GM12878 (cell line): ENCODE measurements around the gene PKN2. TPM values are rescaled to one million over a fixed set of nuclear protein-coding genes. Genes with fewer than 3 reads are reported as not detected.
A peak's percentile ranks its signal among the peaks of the same experiment; 100 is the strongest.

Source experiments
- ATAC-seq: fragments of 200-7000 bp; cut with Tn5 transposase; 3 replicates; pipeline ENCODE4 v1.9.1; 2020; ENCODE audit warnings: mild to moderate bottlenecking, moderate library complexity
- BruUV-seq: library from RNA; stranded (reverse); fragments of 400-500 nt; replicated peaks from 2 replicates; lab custom pipeline; 2021; lab: Mats Ljungman, UMichigan
- CTCF ChIA-PET: fragments of 300-600 bp; sonication (Branson Sonifier 250); formaldehyde crosslinking; extraction: SDS; loops from one replicate; lab custom pipeline; 2021; ENCODE audit warnings: inconsistent platforms; lab: Yijun Ruan, JAX
- POLR2A ChIA-PET: fragments of 350-600 bp; formaldehyde crosslinking; extraction: SDS; loops from one replicate; lab custom pipeline; 2021; ENCODE audit warnings: inconsistent platforms; lab: Charles Lee
- RAD21 ChIA-PET: fragments of 300-600 bp; sonication (Branson Sonifier 250); formaldehyde crosslinking; loops from one replicate; lab custom pipeline; 2023; ENCODE audit warnings: antibody characterized with exemption; ENCODE audit not compliant: unreplicated experiment; lab: Charles Lee
- SMC1A ChIA-PET: fragments of 300-600 bp; sonication (Branson Sonifier 250); formaldehyde crosslinking; loops from one replicate; lab custom pipeline; 2023; ENCODE audit not compliant: unreplicated experiment, uncharacterized antibody; lab: Charles Lee
- DNase-seq: peaks from one replicate; pipeline ENCODE4 v3.0.0-alpha.2; 2011; ENCODE audit warnings: low read depth, low spot score
- FAIRE-seq: peaks from 3 replicates; lab custom pipeline; 2011; peaks lifted over from hg19 to GRCh38; lab: Jason Lieb, UNC
- H2AFZ ChIP-seq: 2 replicates; pipeline ENCODE4 v1.6.0; 2011; ENCODE audit warnings: low read depth, low read length, control low read depth; ENCODE audit not compliant: control insufficient read depth
- H3K27ac ChIP-seq: 2 replicates; pipeline ENCODE4 v1.5.1; 2011; ENCODE audit warnings: control low read depth; ENCODE audit not compliant: control insufficient read depth, insufficient read depth
- H3K27me3 ChIP-seq, 2 experiments: replicated peaks in 1 of 2; 2 replicates each; pipeline versions ENCODE4 v1.6.0 to v1.6.1; 2011; ENCODE audit warnings: low read length in 1 of 2; ENCODE audit not compliant: control insufficient read depth in 2 of 2, insufficient read depth in 2 of 2
- H3K36me3 ChIP-seq, 2 experiments: 2 replicates each; pipeline ENCODE4 v1.5.1; 2011; ENCODE audit warnings: low read length in 1 of 2; ENCODE audit not compliant: control insufficient read depth in 2 of 2, insufficient read depth in 2 of 2
- H3K4me1 ChIP-seq: 2 replicates; pipeline ENCODE4 v1.6.1; 2011; ENCODE audit warnings: mild to moderate bottlenecking, low read length, moderate library complexity, mixed read lengths; ENCODE audit not compliant: control insufficient read depth, insufficient read depth
- H3K4me2 ChIP-seq: 2 replicates; pipeline ENCODE4 v1.6.0; 2011; ENCODE audit warnings: control low read depth; ENCODE audit not compliant: control insufficient read depth, insufficient read depth
- H3K4me3 ChIP-seq: fragments of 200-600 bp; sonication (generic); 2 replicates; pipeline ENCODE4 v1.5.1; 2016
- H3K79me2 ChIP-seq: 2 replicates; pipeline ENCODE4 v1.6.0; 2011; ENCODE audit warnings: low read length; ENCODE audit not compliant: control insufficient read depth, insufficient read depth
- H3K9ac ChIP-seq: 2 replicates; pipeline ENCODE4 v1.8.0; 2011; ENCODE audit warnings: low read length, control low read depth, mixed read lengths; ENCODE audit not compliant: control insufficient read depth, insufficient read depth
- H3K9me3 ChIP-seq: replicated peaks from 3 replicates; pipeline ENCODE4 v1.5.1; 2011; ENCODE audit warnings: mild to moderate bottlenecking, low read length; ENCODE audit not compliant: control insufficient read depth, insufficient read depth
- H4K20me1 ChIP-seq: 2 replicates; pipeline ENCODE4 v1.6.0; 2011; ENCODE audit not compliant: control insufficient read depth, insufficient read depth
- BACH1 ChIP-seq: fragments of 450-650 bp; IDR thresholded peaks from 2 replicates; pipeline ENCODE4 v1.6.1; 2017; ENCODE audit warnings: mild to moderate bottlenecking, borderline replicate concordance
- BCL11A ChIP-seq: IDR thresholded peaks from 2 replicates; pipeline ENCODE4 v1.6.1; 2011; ENCODE audit warnings: low read depth, low read length
- BCL3 ChIP-seq: IDR thresholded peaks from 2 replicates; pipeline ENCODE4 v1.6.1; 2011; ENCODE audit warnings: borderline replicate concordance, low read depth, mild to moderate bottlenecking, moderate library complexity, low read length; ENCODE audit not compliant: insufficient read depth, poor library complexity, severe bottlenecking
- DPF2 ChIP-seq: fragments of 450-650 bp; IDR thresholded peaks from 2 replicates; pipeline ENCODE4 v1.6.1; 2017; ENCODE audit warnings: mild to moderate bottlenecking
- E2F4 ChIP-seq: IDR thresholded peaks from 2 replicates; pipeline ENCODE4 v1.6.1; 2012; ENCODE audit warnings: low read depth, low read length, improper control_type of control experiment
- JUNB ChIP-seq: IDR thresholded peaks from 2 replicates; pipeline ENCODE4 v1.6.1; 2016; ENCODE audit warnings: antibody characterized with exemption, mild to moderate bottlenecking
- JUND ChIP-seq: IDR thresholded peaks from 2 replicates; pipeline ENCODE4 v1.6.1; 2012; ENCODE audit warnings: low read depth, mild to moderate bottlenecking, low read length, improper control_type of control experiment, moderate library complexity
- MTA2 ChIP-seq: fragments of 450-650 bp; IDR thresholded peaks from 2 replicates; pipeline ENCODE4 v1.6.1; 2016; ENCODE audit warnings: low read depth, mild to moderate bottlenecking, moderate library complexity
- MXI1 ChIP-seq: fragments of 150-350 bp; IDR thresholded peaks from 2 replicates; pipeline ENCODE4 v1.6.1; 2011; ENCODE audit warnings: low read depth, mild to moderate bottlenecking, inconsistent platforms, low read length, improper control_type of control experiment
- PAX5 ChIP-seq: IDR thresholded peaks from 2 replicates; pipeline ENCODE4 v1.6.1; 2011; ENCODE audit warnings: low read depth, low read length, borderline replicate concordance
- PAX8 ChIP-seq: fragments of 450-650 bp; IDR thresholded peaks from 2 replicates; pipeline ENCODE4 v1.6.1; 2017; ENCODE audit warnings: mild to moderate bottlenecking, moderate library complexity
- SIN3A ChIP-seq: IDR thresholded peaks from 2 replicates; pipeline ENCODE4 v1.6.1; 2012; ENCODE audit warnings: low read depth, low read length, improper control_type of control experiment
- SPI1 ChIP-seq: IDR thresholded peaks from 2 replicates; pipeline ENCODE4 v1.6.1; 2011; ENCODE audit warnings: low read depth, mild to moderate bottlenecking, low read length, moderate library complexity, borderline replicate concordance; ENCODE audit not compliant: insufficient read depth
- SRF ChIP-seq, 2 experiments: IDR thresholded peaks; 2 replicates each; pipeline ENCODE4 v1.6.1; 2011; ENCODE audit warnings: low read depth in 2 of 2, low read length in 2 of 2, mild to moderate bottlenecking in 1 of 2, moderate library complexity in 1 of 2
- TBL1XR1 ChIP-seq: IDR thresholded peaks from 2 replicates; pipeline ENCODE4 v1.6.1; 2012; ENCODE audit warnings: low read depth, low read length, improper control_type of control experiment
- TCF12 ChIP-seq: IDR thresholded peaks from 2 replicates; pipeline ENCODE4 v1.6.1; 2011; ENCODE audit warnings: low read depth, mild to moderate bottlenecking, low read length
- TCF7 ChIP-seq: IDR thresholded peaks from 2 replicates; pipeline ENCODE4 v1.6.1; 2014; ENCODE audit warnings: antibody characterized with exemption, borderline replicate concordance
- ZZZ3 ChIP-seq: IDR thresholded peaks from 2 replicates; pipeline ENCODE4 v1.6.1; 2011; ENCODE audit warnings: low read depth; ENCODE audit not compliant: control insufficient read depth, insufficient read length
- WGBS: methylation state at CpG from one replicate; pipeline ENCODE4 v1.1.6; 2016; ENCODE audit warnings: low lambda C conversion rate; ENCODE audit not compliant: insufficient replicate concordance, insufficient coverage; ENCODE audit errors: missing lambda C conversion rate; 5-methylcytosine and 5-hydroxymethylcytosine counted together
- in situ Hi-C: fragments of 300-500 bp; cut with MboI; formaldehyde crosslinking; loops from 9 replicates; pipeline ENCODE4 v1.14.3; 2018; ENCODE audit warnings: mixed read lengths
- intact Hi-C: fragments of 100-400 bp; cut with micrococcal nuclease; formaldehyde crosslinking; loops from one replicate; pipeline ENCODE4 v1.14.2; 2022; ENCODE audit not compliant: unreplicated experiment
- polyA plus RNA-seq, 11 experiments: library from polyadenylated mRNA; depleted of rRNA in 4 of 11; unstranded in 6 of 11; stranded (reverse) in 5 of 11; fragments of >200 nt; fragmentation: Nextera tagmentation in 4 of 11; fragmentation: Illumina TruSeq in 1 of 11; extraction: Ambion mirVana in 4 of 11; extraction: Trizol in 1 of 11; gene quantifications; 1 replicate in 1 of 11; 2 replicates in 10 of 11; pipeline versions ENCODE4 v1.2.1 to v1.2.3, GENCODE V29; 2011 to 2016; ENCODE audit warnings: inconsistent platforms in 2 of 11, missing spikeins in 2 of 11, low read depth in 1 of 11
- total RNA-seq, 4 experiments: library from RNA; depleted of rRNA in 3 of 4; stranded (reverse); fragments of >200 nt in 3 of 4; fragmentation: Illumina TruSeq in 1 of 4; extraction: Trizol in 1 of 4; gene quantifications; 2 replicates each; pipeline versions ENCODE4 v1.2.1 to v1.2.3, GENCODE V29; 2013 to 2021

PKN2 gene
- total and polyA plus RNA-seq, 10 of the 15 experiments (the other 5 are each of a cell fraction or from before 2014, with no cell fraction given): 2.6 to 18.3 (median 12.9) TPM

GRCh38 chr1:88701275-88701674, 17.2 kb downstream of the PKN2 start:
- Histone ChIP-seq H3K4me2 (peak overlapping the region; percentile 76), H2AFZ (no peak overlapping the region), H3K4me3 (no peak overlapping the region), H3K79me2 (peaks cover 51% of the 10 kb centered on the region), H3K9ac (peak overlapping the region; percentile 44; the same call in 1 of the 2 replicates), H3K27me3 (no peaks in the 10 kb centered on the region), H4K20me1 (no peaks in the 10 kb centered on the region), H3K4me1 (peaks cover 17% of the 10 kb centered on the region), H3K27ac (peak overlapping the region; percentile 59), H3K36me3 (no peaks in the 10 kb centered on the region), H3K9me3 (peaks cover 2% of the 10 kb centered on the region; the same call in 1 of the 3 replicates)
- TF ChIP-seq SRF (IDR thresholded peaks at IDR 0.05; ENCODE audit: low read depth in 2 of 2, low read length in 2 of 2) (no peak), ZZZ3 (no peak), BCL11A (no peak), PAX5 (no peak), BACH1 (no peak), MXI1 (no peak), MTA2 (peak; percentile 49; the same call in 1 of the 2 replicates), TBL1XR1 (no peak), DPF2 (peak; percentile 23; the same call in 1 of the 2 replicates), JUNB (peak; percentile 31; the same call in 1 of the 2 replicates), SIN3A (no peak), PAX8 (0 out of 2 replicates have a peak, but pooled peaks have one; percentile 46), TCF7 (no peak), BCL3 (no peak), TCF12 (no peak), JUND (0 out of 2 replicates have a peak, but pooled peaks have one; percentile 9), E2F4 (no peak), SPI1 (peak; percentile 81)
- no TSS peak for BruUV-seq
- DNase-seq (no peak), FAIRE-seq (peak; percentile 23), ATAC-seq (peak; percentile 86)
- POLR2A ChIA-PET: interaction anchor here (1.1 to 2.2 kb wide), 3 partner anchors 14 to 55 kb away, joined by 3 to 17 read pairs (median 5); partner anchors contain the start of gene PKN2
- intact Hi-C loops: no loop called here
- 32% methylated on average over 2 of the region's 2 CpGs for WGBS
- in situ Hi-C loops: no loop called here
- RAD21 ChIA-PET: interaction anchor here (0.8 to 1.5 kb wide), 5 partner anchors 16 to 188 kb away, joined by 3 to 27 read pairs (median 3); partner anchors contain the start of gene PKN2
- SMC1A ChIA-PET: interaction anchor here (0.8 to 6.0 kb wide), 10 partner anchors 14 to 187 kb away, joined by 3 to 72 read pairs (median 4); partner anchors contain the start of gene PKN2
- CTCF ChIA-PET: interaction anchor here (0.7 to 2.4 kb wide), 8 partner anchors 12 to 883 kb away, joined by 3 to 19 read pairs (median 4); no protein-coding TSS in a partner anchor
